HEK293 (cell line): ENCODE results near the gene ACVR2B.

Experiments used
- GLI4 ChIP-seq: fragments of 450-650 bp; formaldehyde crosslinking; IDR thresholded peaks from 2 replicates; pipeline ENCODE4 v1.5.1; 2016; ENCODE audit warnings: missing biosample characterization, missing genetic modification characterization
- ZNF394 ChIP-seq: fragments of 450-650 bp; formaldehyde crosslinking; IDR thresholded peaks from 2 replicates; pipeline ENCODE4 v1.5.1; 2016; ENCODE audit warnings: missing biosample characterization, missing genetic modification characterization, mild to moderate bottlenecking, moderate library complexity, borderline replicate concordance
- TF ChIP-seq, protein P1 (sequence below): fragments of 450-650 bp; formaldehyde crosslinking; IDR thresholded peaks from 2 replicates; pipeline ENCODE4 v1.5.1; 2016; ENCODE audit warnings: missing biosample characterization, missing genetic modification characterization, borderline replicate concordance

DNA sequence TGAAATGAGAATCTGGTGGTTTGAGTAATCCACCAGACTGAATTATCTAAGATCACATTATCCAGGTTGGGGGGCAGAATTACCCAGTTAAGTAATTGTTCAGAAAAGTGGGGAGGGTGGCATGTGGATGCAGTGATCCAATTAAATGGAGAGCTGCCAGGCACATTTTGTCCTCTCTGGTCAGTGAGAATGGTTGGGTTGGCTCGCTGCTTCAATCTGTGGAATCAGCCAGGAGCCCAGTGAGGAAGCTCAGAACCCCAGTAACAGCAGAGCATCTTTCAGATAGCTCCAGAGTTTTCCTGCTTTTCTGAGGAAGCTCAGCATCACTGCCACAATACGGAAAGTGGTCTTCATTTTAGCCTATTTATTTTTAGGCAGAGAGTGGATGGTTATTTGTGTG, 36.1 kb downstream of the ACVR2B start:
- no peak for TF ChIP-seq GLI4 (tag by site-specific recombination)
- no peak for TF ChIP-seq ZNF394 (tag by site-specific recombination)
- TF ChIP-seq, protein P1, sequence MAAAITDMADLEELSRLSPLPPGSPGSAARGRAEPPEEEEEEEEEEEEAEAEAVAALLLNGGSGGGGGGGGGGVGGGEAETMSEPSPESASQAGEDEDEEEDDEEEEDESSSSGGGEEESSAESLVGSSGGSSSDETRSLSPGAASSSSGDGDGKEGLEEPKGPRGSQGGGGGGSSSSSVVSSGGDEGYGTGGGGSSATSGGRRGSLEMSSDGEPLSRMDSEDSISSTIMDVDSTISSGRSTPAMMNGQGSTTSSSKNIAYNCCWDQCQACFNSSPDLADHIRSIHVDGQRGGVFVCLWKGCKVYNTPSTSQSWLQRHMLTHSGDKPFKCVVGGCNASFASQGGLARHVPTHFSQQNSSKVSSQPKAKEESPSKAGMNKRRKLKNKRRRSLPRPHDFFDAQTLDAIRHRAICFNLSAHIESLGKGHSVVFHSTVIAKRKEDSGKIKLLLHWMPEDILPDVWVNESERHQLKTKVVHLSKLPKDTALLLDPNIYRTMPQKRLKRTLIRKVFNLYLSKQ (tag by site-specific recombination), result no peak
